ENCODE data around the gene BAIAP2L1.
"Not testable (repeated sequence)": the region's sequence is repeated elsewhere in the genome, so short reads cannot be mapped to it uniquely, and the experiment has no call there.

BAIAP2L1 gene

DNA sequence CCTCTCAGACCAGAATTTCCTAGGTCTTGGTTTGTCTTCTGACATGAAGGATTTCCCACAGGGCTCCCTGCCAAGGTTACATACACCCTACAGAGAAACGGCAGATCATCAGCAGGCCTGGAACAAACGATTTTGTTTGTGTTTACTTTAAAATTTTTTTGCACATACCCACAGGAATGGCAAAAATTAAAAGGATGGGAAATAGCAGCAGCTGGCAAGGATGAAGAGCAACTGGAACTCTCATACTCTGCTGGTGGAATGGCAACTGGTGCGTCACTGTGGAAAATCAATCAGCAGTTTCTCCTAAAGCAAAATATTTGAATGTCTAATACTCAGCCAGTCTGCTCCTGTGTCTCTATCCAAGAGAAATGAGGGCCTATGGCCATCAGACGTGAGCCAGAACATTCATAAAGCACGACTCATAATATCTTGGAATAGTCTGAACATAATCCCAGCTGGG, 6.5 kb downstream of the BAIAP2L1 start:
- Histone ChIP-seq H3K9me3 (ENCODE audit: low read length) (no peaks in the 10 kb centered on the region), H3K4me1 (ENCODE audit: insufficient read depth, low read length) (no peaks in the 10 kb centered on the region), H3K27me3 (ENCODE audit: insufficient read depth, low read length) (peaks cover 15% of the 10 kb centered on the region), H3K36me3 (ENCODE audit: insufficient read depth, low read length) (no peaks in the 10 kb centered on the region), H3K4me3 (ENCODE audit: low read length) (no peak overlapping the region), H2AFZ (ENCODE audit: low read depth, low read length) (no peak overlapping the region)

DNA sequence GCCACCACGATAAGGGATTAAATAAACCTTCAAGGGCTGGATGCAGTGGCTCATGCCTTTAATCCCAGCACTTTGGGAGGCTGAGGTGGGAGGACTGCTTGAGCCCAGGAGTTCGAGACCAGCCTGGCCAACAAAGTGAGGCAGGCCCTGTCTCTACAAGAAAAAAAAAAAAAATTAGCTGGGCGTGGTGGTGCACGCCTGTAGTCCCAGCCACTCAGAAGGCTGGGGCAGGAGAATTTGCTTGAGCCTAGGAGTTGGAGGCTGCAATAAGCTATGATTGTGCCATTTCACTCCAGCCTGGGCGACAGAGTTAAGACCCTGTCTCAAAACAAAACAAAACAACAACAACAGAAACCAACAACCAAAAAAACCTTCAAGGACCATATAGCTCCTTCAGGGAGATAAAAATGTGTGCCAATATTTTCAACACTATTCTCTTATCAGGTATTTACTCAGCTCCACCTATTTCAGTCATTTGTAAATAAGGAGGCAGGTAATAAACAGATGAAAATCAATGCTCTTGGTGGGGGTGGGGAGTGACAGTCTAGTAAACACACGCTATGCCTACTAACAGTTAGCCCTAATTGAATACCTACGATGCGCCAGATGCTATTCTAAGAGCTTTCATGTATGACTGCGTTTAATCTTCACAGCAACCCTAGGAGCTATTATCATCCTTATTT, 13.2 kb downstream of the BAIAP2L1 start:
- Histone ChIP-seq H3K27me3 (ENCODE audit: insufficient read depth, low read length) (no peaks in the 10 kb centered on the region), H3K36me3 (ENCODE audit: insufficient read depth, low read length) (no peaks in the 10 kb centered on the region), H3K4me1 (ENCODE audit: insufficient read depth, low read length) (no peaks in the 10 kb centered on the region), H3K4me3 (ENCODE audit: low read length) (no peak overlapping the region), H2AFZ (ENCODE audit: low read depth, low read length) (no peak overlapping the region), H3K9me3 (ENCODE audit: low read length) (no peaks in the 10 kb centered on the region)

DNA sequence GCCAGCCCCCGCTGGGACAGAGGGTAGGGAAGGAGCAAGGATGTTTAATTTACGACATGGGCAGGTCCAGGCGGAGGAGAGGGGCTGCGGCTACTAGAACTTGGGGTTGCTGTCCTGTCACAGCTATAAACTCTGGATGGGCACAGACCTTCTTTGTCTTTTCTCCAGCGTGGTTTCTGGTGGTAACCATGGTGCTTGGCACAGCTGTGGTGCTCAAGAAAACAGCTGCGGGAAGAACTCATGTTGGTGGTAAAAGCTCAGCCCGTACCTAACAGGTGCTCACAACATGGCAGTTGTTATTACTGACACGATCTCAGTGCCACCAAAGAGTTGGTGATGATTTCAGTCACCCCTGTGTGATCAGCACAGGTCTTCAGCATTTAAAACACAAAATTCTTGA, 13.8 kb downstream of the BAIAP2L1 start:
- H2AFZ ChIP-seq (ENCODE audit: low read depth, low read length), result no peak overlapping the region
- H3K36me3 ChIP-seq (ENCODE audit: insufficient read depth, low read length), result no peaks in the 10 kb centered on the region
- H3K4me3 ChIP-seq (ENCODE audit: low read length), result no peak overlapping the region
- no peaks in the 10 kb centered on the region for H3K9me3 ChIP-seq (ENCODE audit: low read length)
- H3K4me1 ChIP-seq (ENCODE audit: insufficient read depth, low read length), result no peaks in the 10 kb centered on the region
- H3K27me3 ChIP-seq (ENCODE audit: insufficient read depth, low read length), result no peaks in the 10 kb centered on the region

DNA sequence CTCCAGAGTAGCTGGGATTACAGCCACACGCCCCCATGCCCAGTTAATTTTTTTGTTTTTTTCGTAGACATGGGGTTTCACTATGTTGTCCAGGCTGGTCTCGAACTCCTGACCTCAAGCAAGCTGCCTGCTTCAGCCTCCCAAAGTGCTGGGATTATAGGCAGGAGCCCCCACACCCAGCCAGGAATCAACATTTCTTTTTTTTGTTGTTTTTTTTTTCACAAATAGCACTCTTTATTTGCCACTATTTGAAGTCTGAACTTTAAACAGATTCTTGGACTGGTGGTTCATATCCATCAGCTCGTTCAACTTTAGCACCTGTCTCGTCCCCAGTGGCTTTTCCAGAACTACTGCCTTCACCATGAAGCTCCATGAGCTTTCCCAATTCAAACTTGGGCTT, 15.4 kb downstream of the BAIAP2L1 start:
- not testable (repeated sequence) for H2AFZ ChIP-seq (ENCODE audit: low read depth, low read length); H3K9me3 ChIP-seq (ENCODE audit: low read length); H3K4me3 ChIP-seq (ENCODE audit: low read length); H3K36me3 ChIP-seq (ENCODE audit: insufficient read depth, low read length); H3K27me3 ChIP-seq (ENCODE audit: insufficient read depth, low read length); H3K4me1 ChIP-seq (ENCODE audit: insufficient read depth, low read length)

DNA sequence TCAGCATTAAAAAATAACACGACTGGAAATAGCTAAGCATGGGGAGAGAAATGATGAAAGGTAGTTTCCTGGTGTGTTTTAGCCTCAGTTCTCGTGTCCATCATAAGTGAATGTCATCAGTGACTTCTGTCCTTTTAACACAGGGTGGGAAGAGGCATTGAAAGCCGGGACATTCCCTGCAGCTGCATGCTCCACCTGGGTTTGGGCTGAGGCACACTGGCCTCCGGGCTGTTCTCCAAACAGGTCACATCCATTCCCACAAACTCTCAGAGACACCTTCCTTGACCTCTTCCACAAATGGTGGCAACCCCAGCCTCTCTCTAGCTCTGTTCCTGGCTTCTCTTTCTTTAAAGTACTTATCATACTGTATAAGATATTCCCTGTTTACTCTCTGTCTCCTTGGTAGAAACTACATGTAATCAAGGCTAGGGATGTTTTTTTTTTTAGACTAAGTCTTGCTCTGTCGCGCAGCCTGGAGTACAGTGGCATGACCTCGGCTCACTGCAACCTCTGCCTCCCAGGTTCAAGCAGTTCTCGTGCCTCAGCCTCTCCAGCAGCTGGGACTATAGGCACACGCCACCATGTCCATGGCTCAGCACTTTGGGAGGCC, 22.6 kb downstream of the BAIAP2L1 start:
- Histone ChIP-seq H3K9me3 (ENCODE audit: low read length) (no peaks in the 10 kb centered on the region), H3K36me3 (ENCODE audit: insufficient read depth, low read length) (no peaks in the 10 kb centered on the region), H3K27me3 (ENCODE audit: insufficient read depth, low read length) (no peaks in the 10 kb centered on the region), H3K4me3 (ENCODE audit: low read length) (no peak overlapping the region), H3K4me1 (ENCODE audit: insufficient read depth, low read length) (no peaks in the 10 kb centered on the region), H2AFZ (ENCODE audit: low read depth, low read length) (no peak overlapping the region)

DNA sequence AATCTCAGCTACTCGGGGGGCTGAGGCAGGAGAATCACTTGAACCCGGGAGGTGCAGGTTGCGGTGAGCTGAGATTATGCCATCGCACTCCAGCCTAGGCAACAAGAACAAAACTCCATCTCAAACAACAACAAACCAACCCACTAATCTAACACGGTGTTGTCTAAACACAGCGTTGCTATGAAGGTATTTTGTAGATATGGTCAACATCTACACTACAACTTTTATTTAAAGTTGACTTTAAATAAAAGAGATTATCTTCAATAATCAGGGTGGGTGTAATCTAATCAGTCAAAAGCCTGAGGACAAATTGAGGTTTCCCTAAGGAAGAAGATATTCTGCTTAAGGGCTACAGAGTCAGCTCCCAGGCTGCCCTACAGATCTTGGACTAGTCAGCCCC, 24.2 kb downstream of the BAIAP2L1 start:
- H3K4me3 ChIP-seq (ENCODE audit: low read length), result no peak overlapping the region
- no peaks in the 10 kb centered on the region for H3K36me3 ChIP-seq (ENCODE audit: insufficient read depth, low read length)
- no peak overlapping the region for H2AFZ ChIP-seq (ENCODE audit: low read depth, low read length)
- H3K4me1 ChIP-seq (ENCODE audit: insufficient read depth, low read length), result no peaks in the 10 kb centered on the region
- no peaks in the 10 kb centered on the region for H3K27me3 ChIP-seq (ENCODE audit: insufficient read depth, low read length)
- H3K9me3 ChIP-seq (ENCODE audit: low read length), result no peaks in the 10 kb centered on the region

DNA sequence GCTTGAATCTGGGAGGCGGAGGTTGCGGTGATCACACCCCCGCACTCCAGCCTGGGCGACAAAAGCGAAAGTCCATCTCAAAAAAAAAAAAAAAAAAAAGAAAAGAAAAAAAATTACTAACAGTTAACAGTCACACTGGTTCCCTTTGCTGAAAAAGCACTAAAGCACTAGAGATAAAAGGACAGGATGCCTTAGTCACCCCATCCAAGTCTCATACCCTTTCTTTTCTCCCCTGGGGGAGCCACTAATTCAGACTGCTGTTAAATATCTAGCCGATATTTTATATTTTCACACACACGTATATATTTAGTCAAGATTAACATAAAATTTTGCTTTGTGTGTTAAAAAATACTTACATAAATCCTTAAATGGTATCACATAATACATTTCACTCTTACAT, 25.2 kb downstream of the BAIAP2L1 start:
- Histone ChIP-seq H3K4me3 (ENCODE audit: low read length) (no peak overlapping the region), H3K27me3 (ENCODE audit: insufficient read depth, low read length) (no peaks in the 10 kb centered on the region), H3K9me3 (ENCODE audit: low read length) (no peaks in the 10 kb centered on the region), H3K36me3 (ENCODE audit: insufficient read depth, low read length) (no peaks in the 10 kb centered on the region), H2AFZ (ENCODE audit: low read depth, low read length) (no peak overlapping the region), H3K4me1 (ENCODE audit: insufficient read depth, low read length) (no peaks in the 10 kb centered on the region)

DNA sequence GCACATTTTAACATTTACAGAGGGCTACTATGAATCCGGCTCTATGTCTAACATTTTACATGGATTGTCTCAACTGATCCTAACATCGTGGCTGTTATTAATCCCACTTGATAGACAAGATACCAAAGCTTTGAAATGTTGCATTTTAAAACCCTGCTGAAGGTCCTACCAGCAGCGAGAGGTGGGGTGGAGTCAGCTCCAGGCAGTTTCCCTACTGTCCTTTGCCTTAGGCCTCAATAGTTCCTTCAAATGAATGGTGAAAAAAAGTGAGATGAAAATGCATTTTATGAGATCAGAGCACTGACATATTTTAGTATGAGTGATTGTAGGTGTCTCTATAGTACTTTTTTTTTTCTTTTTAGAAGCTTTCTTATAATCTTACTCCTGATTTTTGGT, 26.6 kb downstream of the BAIAP2L1 start:
- no peak overlapping the region for H3K4me3 ChIP-seq (ENCODE audit: low read length)
- H3K9me3 ChIP-seq (ENCODE audit: low read length), result no peaks in the 10 kb centered on the region
- no peaks in the 10 kb centered on the region for H3K36me3 ChIP-seq (ENCODE audit: insufficient read depth, low read length)

DNA sequence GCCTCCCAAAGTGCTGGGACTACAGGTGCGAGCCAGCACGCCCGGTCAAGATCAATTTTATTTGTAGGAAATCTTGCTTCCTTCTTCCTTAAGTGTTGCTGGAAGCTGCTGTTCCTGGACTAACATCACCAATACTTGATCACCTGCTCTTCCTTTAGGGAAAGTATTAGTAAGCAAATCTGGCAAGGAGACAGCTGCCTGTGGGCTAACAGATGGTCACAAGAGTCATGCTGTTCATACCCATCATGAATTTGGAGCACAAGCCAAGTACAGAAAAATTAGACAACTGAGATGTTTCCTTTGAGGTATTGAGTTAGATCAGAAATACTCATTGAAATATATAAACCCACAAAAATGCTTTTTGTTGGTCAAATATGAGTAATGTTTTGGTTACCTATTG, 27.9 kb downstream of the BAIAP2L1 start:
- H3K27me3 ChIP-seq (ENCODE audit: insufficient read depth, low read length), result no peaks in the 10 kb centered on the region
- H3K4me1 ChIP-seq (ENCODE audit: insufficient read depth, low read length), result no peaks in the 10 kb centered on the region
- no peaks in the 10 kb centered on the region for H3K9me3 ChIP-seq (ENCODE audit: low read length)
- H3K36me3 ChIP-seq (ENCODE audit: insufficient read depth, low read length), result no peaks in the 10 kb centered on the region
- H3K4me3 ChIP-seq (ENCODE audit: low read length), result no peak overlapping the region
- H2AFZ ChIP-seq (ENCODE audit: low read depth, low read length), result no peak overlapping the region

More for the DNA sequence above, 26.6 kb downstream of the BAIAP2L1 start:
- no peak overlapping the region for H2AFZ ChIP-seq (ENCODE audit: low read depth, low read length)
- no peaks in the 10 kb centered on the region for H3K4me1 ChIP-seq (ENCODE audit: insufficient read depth, low read length)
- H3K27me3 ChIP-seq (ENCODE audit: insufficient read depth, low read length), result no peaks in the 10 kb centered on the region

DNA sequence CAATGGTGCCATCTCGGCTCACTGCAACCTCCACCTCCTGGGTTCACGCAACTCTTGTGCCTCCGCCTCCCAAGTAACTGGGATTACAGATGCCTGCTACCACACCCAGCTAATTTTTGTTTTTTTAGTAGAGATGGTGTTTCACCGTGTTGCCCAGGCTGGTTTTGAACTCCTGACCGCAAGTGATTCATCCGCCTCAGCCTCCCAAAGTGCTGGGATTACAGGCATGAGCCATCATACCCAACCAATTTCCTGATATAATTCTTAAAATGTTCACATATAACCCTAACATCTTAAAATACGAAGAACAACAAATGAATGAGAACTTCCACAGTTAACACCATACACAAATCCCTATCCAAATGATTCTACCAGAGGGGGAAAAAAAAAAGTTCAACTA, 31.2 kb downstream of the BAIAP2L1 start:
- H3K36me3 ChIP-seq (ENCODE audit: insufficient read depth, low read length), result no peaks in the 10 kb centered on the region
- H3K4me3 ChIP-seq (ENCODE audit: low read length), result no peak overlapping the region
- no peaks in the 10 kb centered on the region for H3K4me1 ChIP-seq (ENCODE audit: insufficient read depth, low read length)
- H3K9me3 ChIP-seq (ENCODE audit: low read length), result no peaks in the 10 kb centered on the region
- H2AFZ ChIP-seq (ENCODE audit: low read depth, low read length), result no peak overlapping the region
- H3K27me3 ChIP-seq (ENCODE audit: insufficient read depth, low read length), result no peaks in the 10 kb centered on the region

DNA sequence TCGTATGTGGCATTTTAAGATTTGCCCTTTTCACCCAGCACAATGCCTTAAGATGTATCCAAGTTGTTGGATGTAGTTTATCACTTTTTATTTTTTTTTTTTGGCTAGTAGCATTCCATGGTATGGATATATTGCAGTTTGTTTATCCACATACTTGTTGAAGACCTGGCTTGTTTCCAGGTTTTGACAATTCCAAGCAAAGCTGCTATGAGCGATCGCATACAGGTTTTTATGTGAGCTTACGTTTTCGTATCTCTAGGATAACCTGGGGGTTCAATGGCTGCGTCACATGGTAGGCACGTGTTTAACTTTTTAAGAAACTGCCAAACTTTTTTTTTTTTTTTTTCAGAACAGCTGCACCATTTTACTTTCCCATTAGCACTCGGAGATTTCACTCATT, 32.2 kb downstream of the BAIAP2L1 start:
- H3K4me3 ChIP-seq (ENCODE audit: low read length), result no peak overlapping the region
- H3K9me3 ChIP-seq (ENCODE audit: low read length), result no peaks in the 10 kb centered on the region
- H3K4me1 ChIP-seq (ENCODE audit: insufficient read depth, low read length), result no peaks in the 10 kb centered on the region
- no peak overlapping the region for H2AFZ ChIP-seq (ENCODE audit: low read depth, low read length)
- H3K27me3 ChIP-seq (ENCODE audit: insufficient read depth, low read length), result no peaks in the 10 kb centered on the region
- H3K36me3 ChIP-seq (ENCODE audit: insufficient read depth, low read length), result no peaks in the 10 kb centered on the region

DNA sequence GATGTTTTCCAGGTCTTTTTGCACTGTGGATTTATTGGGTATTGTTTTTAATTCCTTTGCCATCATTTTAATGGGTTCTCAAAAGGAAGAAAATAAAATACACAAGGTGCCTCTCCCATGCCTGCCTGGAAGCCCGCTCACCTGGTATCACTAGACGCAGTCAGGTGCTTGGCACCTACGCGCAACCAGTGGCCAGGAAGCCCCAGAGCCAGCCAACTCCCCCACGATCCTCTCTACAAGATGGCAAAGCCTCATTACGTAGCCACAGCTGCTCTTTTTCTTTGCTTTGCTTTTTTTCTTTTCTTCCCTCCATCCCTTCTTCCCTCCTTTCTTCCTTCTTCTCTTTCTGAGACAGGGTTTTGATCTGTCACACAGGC, 34.3 kb downstream of the BAIAP2L1 start:
- no peaks in the 10 kb centered on the region for H3K27me3 ChIP-seq (ENCODE audit: insufficient read depth, low read length)
- no peaks in the 10 kb centered on the region for H3K36me3 ChIP-seq (ENCODE audit: insufficient read depth, low read length)
- H3K4me1 ChIP-seq (ENCODE audit: insufficient read depth, low read length), result no peaks in the 10 kb centered on the region
- no peak overlapping the region for H3K4me3 ChIP-seq (ENCODE audit: low read length)
- no peak overlapping the region for H2AFZ ChIP-seq (ENCODE audit: low read depth, low read length)
- no peaks in the 10 kb centered on the region for H3K9me3 ChIP-seq (ENCODE audit: low read length)

DNA sequence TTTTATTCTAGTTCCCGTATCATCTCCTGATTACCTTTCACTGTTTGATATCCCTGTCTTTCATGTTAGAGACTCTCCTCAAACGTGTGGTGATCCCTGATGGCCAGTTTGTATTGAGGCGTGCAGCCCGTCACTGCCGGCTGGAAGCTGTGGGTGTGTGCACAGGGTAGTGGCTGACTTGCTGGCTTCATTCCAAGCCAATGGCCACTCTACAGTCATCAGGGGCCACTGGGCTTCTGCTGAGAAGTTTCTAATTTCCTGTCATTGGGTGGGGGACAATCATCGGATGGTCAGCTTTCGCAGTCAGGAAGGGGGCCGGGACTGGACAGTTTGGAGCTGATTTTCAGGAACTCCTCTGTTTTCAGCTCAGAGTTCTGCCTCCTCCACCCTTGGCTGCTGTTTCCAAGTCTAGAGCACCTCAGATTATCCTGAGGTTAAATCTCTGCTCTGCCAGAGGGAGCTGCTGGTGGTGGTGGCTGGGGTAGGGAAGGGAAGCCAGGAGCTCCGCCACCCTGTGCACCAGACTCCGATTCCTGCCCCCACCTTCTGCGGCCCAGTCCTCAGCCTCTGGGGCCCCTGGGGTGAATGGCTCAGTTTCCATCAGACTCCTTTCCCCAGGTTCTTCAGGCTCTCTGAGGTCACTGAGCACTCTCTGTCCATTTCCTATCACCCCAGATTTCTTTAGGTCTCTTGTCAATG, 34.9 kb downstream of the BAIAP2L1 start:
- Histone ChIP-seq H3K9me3 (ENCODE audit: low read length) (no peaks in the 10 kb centered on the region), H3K27me3 (ENCODE audit: insufficient read depth, low read length) (no peaks in the 10 kb centered on the region), H3K36me3 (ENCODE audit: insufficient read depth, low read length) (no peaks in the 10 kb centered on the region), H3K4me1 (ENCODE audit: insufficient read depth, low read length) (no peaks in the 10 kb centered on the region), H3K4me3 (ENCODE audit: low read length) (no peak overlapping the region), H2AFZ (ENCODE audit: low read depth, low read length) (no peak overlapping the region)
